Esophagus squamous epithelium (tissue), 4 donors: Measurements from ENCODE around the gene RIBC2.
"Not testable (repeated sequence)": the region's sequence is repeated elsewhere in the genome, so short reads cannot be mapped to it uniquely, and the experiment has no call there.

Experiments
- CTCF ChIP-seq, 6 experiments: fragments of 450-650 bp in 4 of 6; fragments of 200-600 bp in 2 of 6; sonication (generic) in 2 of 6; IDR thresholded peaks; one replicate each; pipeline ENCODE4 v1.5.1; 2016 to 2019; ENCODE audit warnings: antibody characterized with exemption in 6 of 6, mild to moderate bottlenecking in 4 of 6, moderate library complexity in 4 of 6
- POLR2A ChIP-seq, 4 donors: fragments of 450-650 bp; IDR thresholded peaks; one replicate each; pipeline ENCODE4 v1.6.1; 2017; ENCODE audit warnings: antibody characterized with exemption in 4 of 4, mild to moderate bottlenecking in 4 of 4, moderate library complexity in 3 of 4

GRCh38 chr22:45436871-45437517, 23.5 kb downstream of the RIBC2 start:
- not testable (repeated sequence) for TF ChIP-seq CTCF, POLR2A (IDR thresholded peaks at IDR 0.05)
